A549 (cell line): Measurements from ENCODE around the gene FNDC1. TPM values are rescaled to one million over a fixed set of nuclear protein-coding genes. Genes with fewer than 3 reads are reported as not detected.

Experiments used
- ATAC-seq, 2 experiments: fragments of 200-7000 bp in 1 of 2; fragments of >200 bp in 1 of 2; cut with Nextera tagmentation in 1 of 2; cut with Tn5 transposase in 1 of 2; 3 replicates each; pipeline versions ENCODE4 v1.8.0 to v1.9.1; 2018 to 2020; ENCODE audit warnings: mild to moderate bottlenecking in 1 of 2, moderate library complexity in 1 of 2
- CTCF ChIA-PET: fragments of 300-600 bp; sonication (Branson Sonifier 250); formaldehyde crosslinking; extraction: SDS; loops from one replicate; lab custom pipeline; 2021; ENCODE audit warnings: antibody characterized with exemption, inconsistent platforms; lab: Yijun Ruan, JAX
- POLR2A ChIA-PET: fragments of 350-600 bp; formaldehyde crosslinking; extraction: SDS; loops from one replicate; lab custom pipeline; 2021; ENCODE audit warnings: antibody characterized with exemption, inconsistent platforms; lab: Yijun Ruan, JAX
- DNase-seq, 2 experiments: peaks; one replicate each; pipeline versions ENCODE4 v3.0.0 to v3.0.0-alpha.2; 2011 to 2016; ENCODE audit warnings: low read depth in 1 of 2, low spot score in 1 of 2
- FAIRE-seq: peaks from 2 replicates; lab custom pipeline; 2011; peaks lifted over from hg19 to GRCh38; lab: Jason Lieb, UNC
- H3K27ac ChIP-seq, 2 experiments: fragments of >200 bp; sonication (Bioruptor Twin); formaldehyde crosslinking; 3 replicates each; pipeline ENCODE4 v1.5.1; 2016 to 2017
- H3K4me1 ChIP-seq: fragments of >200 bp; sonication (Bioruptor Twin); formaldehyde crosslinking; 3 replicates; pipeline ENCODE4 v1.6.1; 2016
- H3K4me2 ChIP-seq: fragments of >200 bp; sonication (Bioruptor Twin); formaldehyde crosslinking; 3 replicates; pipeline ENCODE4 v1.6.1; 2016
- H3K4me3 ChIP-seq: fragments of >200 bp; sonication (Bioruptor Twin); formaldehyde crosslinking; 3 replicates; pipeline ENCODE4 v1.5.1; 2016
- H3K9me3 ChIP-seq: fragments of >200 bp; sonication (Bioruptor Twin); formaldehyde crosslinking; 3 replicates; pipeline ENCODE4 v1.6.1; 2016
- BHLHE40 ChIP-seq: IDR thresholded peaks from 2 replicates; pipeline ENCODE4 v1.6.1; 2012; ENCODE audit warnings: low read depth, low read length, inconsistent platforms
- CBX2 ChIP-seq: fragments of 200-600 bp; sonication (generic); IDR thresholded peaks from 2 replicates; pipeline ENCODE4 v1.6.1; 2016; ENCODE audit warnings: low read depth, mild to moderate bottlenecking, borderline replicate concordance
- CBX8 ChIP-seq: fragments of 200-600 bp; sonication (generic); IDR thresholded peaks from 2 replicates; pipeline ENCODE4 v1.6.1; 2016
- CHD4 ChIP-seq: fragments of 200-600 bp; sonication (generic); IDR thresholded peaks from 2 replicates; pipeline ENCODE4 v1.6.1; 2016; ENCODE audit warnings: antibody characterized with exemption, mild to moderate bottlenecking, borderline replicate concordance
- EHF ChIP-seq: fragments of 250-450 bp; sonication (Bioruptor Pico); IDR thresholded peaks from 2 replicates; pipeline ENCODE4 v1.5.0; 2020; ENCODE audit warnings: mild to moderate bottlenecking
- EHMT2 ChIP-seq: fragments of 200-600 bp; sonication (generic); IDR thresholded peaks from 2 replicates; pipeline ENCODE4 v1.6.1; 2016; ENCODE audit warnings: antibody characterized with exemption, low read depth, mild to moderate bottlenecking, moderate library complexity
- ESRRA ChIP-seq: fragments of 150-350 bp; IDR thresholded peaks from 2 replicates; pipeline ENCODE4 v1.6.1; 2014; ENCODE audit warnings: mild to moderate bottlenecking, low read length, borderline replicate concordance
- FOSL2 ChIP-seq, 2 experiments: fragments of 450-650 bp in 1 of 2; fragments of >200 bp in 1 of 2; sonication (Bioruptor Twin) in 1 of 2; formaldehyde crosslinking; IDR thresholded peaks; 2 replicates each; pipeline versions ENCODE4 v1.5.0 to v1.6.1; 2016 to 2020; ENCODE audit warnings: mild to moderate bottlenecking in 1 of 2, moderate library complexity in 1 of 2
- JUN ChIP-seq, 2 experiments: fragments of >200 bp; sonication (Bioruptor Twin); formaldehyde crosslinking; IDR thresholded peaks; 2 replicates in 1 of 2; 3 replicates in 1 of 2; pipeline ENCODE4 v1.6.1; 2016 to 2017
- JUNB ChIP-seq: fragments of >200 bp; sonication (Bioruptor Twin); formaldehyde crosslinking; IDR thresholded peaks from 2 replicates; pipeline ENCODE4 v1.6.1; 2016
- KDM5A ChIP-seq: fragments of 200-600 bp; sonication (generic); IDR thresholded peaks from 2 replicates; pipeline ENCODE4 v1.6.1; 2016; ENCODE audit warnings: antibody characterized with exemption, mild to moderate bottlenecking
- MYC ChIP-seq: IDR thresholded peaks from 2 replicates; pipeline ENCODE4 v1.6.1; 2012; ENCODE audit warnings: mild to moderate bottlenecking, inconsistent platforms, low read length, improper control_type of control experiment, borderline replicate concordance
- NFE2L2 ChIP-seq: fragments of 150-350 bp; conservative IDR thresholded peaks from 2 replicates; pipeline ENCODE4 v1.6.1; 2014; ENCODE audit warnings: low read length
- NR3C1 ChIP-seq: fragments of >200 bp; sonication (Bioruptor Twin); formaldehyde crosslinking; IDR thresholded peaks from 3 replicates; pipeline ENCODE4 v1.6.1; 2017
- POLR2A ChIP-seq: IDR thresholded peaks from 2 replicates; pipeline ENCODE4 v1.6.1; 2012; ENCODE audit warnings: mild to moderate bottlenecking, low read length
- RFX5 ChIP-seq: fragments of 450-650 bp; IDR thresholded peaks from 2 replicates; pipeline ENCODE4 v1.7.1; 2014; ENCODE audit warnings: antibody characterized with exemption, mild to moderate bottlenecking, moderate library complexity
- SMC3 ChIP-seq: fragments of >200 bp; sonication (Bioruptor Twin); formaldehyde crosslinking; IDR thresholded peaks from 3 replicates; pipeline ENCODE4 v1.6.1; 2018; ENCODE audit warnings: inconsistent platforms
- SREBF2 ChIP-seq: fragments of 450-650 bp; IDR thresholded peaks from 2 replicates; pipeline ENCODE4 v1.6.1; 2014; ENCODE audit warnings: mild to moderate bottlenecking, moderate library complexity
- TFCP2L1 ChIP-seq: fragments of 250-450 bp; sonication (Bioruptor Pico); IDR thresholded peaks from 2 replicates; pipeline ENCODE4 v1.5.0; 2021; ENCODE audit warnings: mild to moderate bottlenecking
- ZNF302 ChIP-seq: fragments of 250-450 bp; sonication (Bioruptor Pico); IDR thresholded peaks from 2 replicates; pipeline ENCODE4 v1.9.0; 2021; ENCODE audit warnings: inconsistent platforms, mild to moderate bottlenecking, moderate library complexity
- ZSCAN20 ChIP-seq: fragments of 250-450 bp; sonication (Bioruptor Pico); IDR thresholded peaks from 2 replicates; pipeline ENCODE4 v1.8.0; 2022; ENCODE audit warnings: mild to moderate bottlenecking, moderate library complexity
- WGBS: methylation state at CpG from one replicate; pipeline ENCODE4 v1.1.6; 2017; ENCODE audit errors: missing lambda C conversion rate; 5-methylcytosine and 5-hydroxymethylcytosine counted together
- polyA plus RNA-seq, 4 experiments: library from polyadenylated mRNA; depleted of rRNA in 3 of 4; stranded (reverse); fragments of >200 nt; fragmentation: RNase III in 1 of 4; extraction: RNeasy Plus Mini Kit Qiagen cat#74134 plus additional on column Dnase treatment in 1 of 4; gene quantifications; 2 replicates in 3 of 4; 3 replicates in 1 of 4; pipeline ENCODE4 v1.2.3, GENCODE V29; 2011 to 2017
- TF ChIP-seq, protein P1 (sequence below): IDR thresholded peaks from 2 replicates; pipeline ENCODE4 v1.6.1; 2012
- TF ChIP-seq, protein P2 (sequence below): fragments of 250-450 bp; sonication (Bioruptor Pico); IDR thresholded peaks from 2 replicates; pipeline ENCODE4 v1.5.0; 2020; ENCODE audit warnings: low read depth, mild to moderate bottlenecking, moderate library complexity
- TF ChIP-seq, protein P3 (sequence below): fragments of >200 bp; sonication (Bioruptor Twin); formaldehyde crosslinking; IDR thresholded peaks from 3 replicates; pipeline ENCODE4 v1.5.1; 2016
- TF ChIP-seq, protein P4 (sequence below): fragments of 250-450 bp; sonication (Bioruptor Pico); IDR thresholded peaks from 2 replicates; pipeline ENCODE4 v1.5.0; 2021; ENCODE audit warnings: mild to moderate bottlenecking, moderate library complexity, borderline replicate concordance
- TF ChIP-seq, protein P5 (sequence below): fragments of 450-650 bp; IDR thresholded peaks from 2 replicates; pipeline ENCODE4 v1.6.1; 2014; ENCODE audit warnings: antibody characterized with exemption
- TF ChIP-seq, protein P6 (sequence below): IDR thresholded peaks from 2 replicates; pipeline ENCODE4 v1.6.1; 2012; ENCODE audit warnings: low read depth, borderline replicate concordance

The FNDC1 gene
- polyA plus RNA-seq, 2 of the 4 experiments (the other 2 are of a cell fraction) = 0.01 TPM; not detected in 1

DNA sequence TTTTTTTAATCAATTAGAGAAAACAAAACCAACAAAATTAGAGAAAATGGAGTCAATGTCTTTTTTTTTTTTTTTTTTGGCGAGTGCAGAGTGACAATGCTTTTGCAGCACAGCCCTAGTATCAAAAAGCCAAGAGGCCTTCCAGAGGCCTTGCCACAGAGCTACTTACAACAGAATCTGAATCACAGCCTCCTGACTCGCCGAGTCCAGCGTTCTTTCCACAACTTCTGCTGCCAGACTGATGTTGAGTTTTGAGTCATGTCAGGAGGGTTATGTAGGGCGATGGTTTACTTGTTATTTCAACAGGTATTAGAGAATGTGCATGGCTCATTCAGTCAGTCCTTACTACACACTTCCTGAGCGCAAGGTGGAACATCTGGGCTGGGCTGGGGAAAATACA lies 88.6 kb downstream of the FNDC1 start:
- Histone ChIP-seq H3K27ac (no peak overlapping the region), H3K4me2 (no peak overlapping the region), H3K4me1 (no peaks in the 10 kb centered on the region), H3K4me3 (no peak overlapping the region), H3K9me3 (no peaks in the 10 kb centered on the region)
- 4% methylated on average over 6 of the region's 6 CpGs for WGBS
- FAIRE-seq (no peak), DNase-seq (no peak), ATAC-seq (no peak)
- ChIA-PET POLR2A (interaction anchor here (0.7 kb wide), 1 partner anchor 258 kb away, joined by 4 read pairs; the partner anchor contains the start of gene RSPH3), CTCF (no interaction called here)
- TF ChIP-seq SREBF2 (no peak), JUNB (no peak), NR3C1 (no peak), EHMT2 (no peak), TFCP2L1 (CRISPR knock-in tag) (no peak), KDM5A (no peak), CBX8 (no peak), POLR2A (no peak)

DNA sequence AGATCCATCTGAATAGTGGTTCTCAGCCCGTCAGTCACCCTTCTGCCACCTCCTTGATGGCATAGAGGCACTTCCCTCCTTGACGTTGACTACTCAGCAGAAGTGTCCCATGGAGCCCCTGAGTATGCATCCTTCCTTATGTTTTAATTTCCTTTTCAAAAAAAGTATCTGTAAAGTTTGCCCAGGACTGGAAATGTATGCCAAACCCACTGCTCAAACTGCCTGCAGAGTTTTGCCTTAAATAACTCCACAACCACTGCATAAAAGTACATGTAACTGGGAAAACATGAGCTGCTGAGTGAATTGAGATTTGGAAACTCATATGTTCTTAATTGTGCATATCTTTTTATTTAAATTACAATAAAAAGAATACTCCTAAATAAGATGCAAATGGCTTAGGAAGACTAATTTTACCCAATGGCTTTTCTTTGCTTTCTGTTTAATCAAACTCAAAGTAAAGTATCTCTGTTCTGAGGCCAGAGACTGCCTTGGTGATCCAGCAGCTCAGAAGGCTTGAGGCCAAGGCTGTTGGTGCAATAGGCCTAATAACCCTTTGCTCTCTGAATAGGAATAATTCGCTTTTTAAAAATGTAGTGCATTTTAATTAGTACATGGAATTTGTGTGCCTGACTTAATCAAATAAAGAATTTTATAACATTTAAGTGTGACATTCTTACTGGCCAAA lies 90.4 kb downstream of the FNDC1 start:
- DNase-seq (no peak), ATAC-seq (no peak), FAIRE-seq (no peak)
- Histone ChIP-seq H3K9me3 (no peaks in the 10 kb centered on the region), H3K4me2 (no peak overlapping the region), H3K27ac (no peak overlapping the region), H3K4me3 (no peak overlapping the region), H3K4me1 (no peaks in the 10 kb centered on the region)
- POLR2A ChIA-PET = no interaction called here
- TF ChIP-seq MYC (no peak), RFX5 (no peak), ESRRA (no peak), ZNF302 (CRISPR knock-in tag) (no peak), NR3C1 (no peak), JUN (IDR thresholded peaks at IDR 0.05) (no peak), CHD4 (no peak), ZSCAN20 (no peak), CBX2 (no peak), EHF (CRISPR knock-in tag) (no peak)
- TF ChIP-seq, protein P1, sequence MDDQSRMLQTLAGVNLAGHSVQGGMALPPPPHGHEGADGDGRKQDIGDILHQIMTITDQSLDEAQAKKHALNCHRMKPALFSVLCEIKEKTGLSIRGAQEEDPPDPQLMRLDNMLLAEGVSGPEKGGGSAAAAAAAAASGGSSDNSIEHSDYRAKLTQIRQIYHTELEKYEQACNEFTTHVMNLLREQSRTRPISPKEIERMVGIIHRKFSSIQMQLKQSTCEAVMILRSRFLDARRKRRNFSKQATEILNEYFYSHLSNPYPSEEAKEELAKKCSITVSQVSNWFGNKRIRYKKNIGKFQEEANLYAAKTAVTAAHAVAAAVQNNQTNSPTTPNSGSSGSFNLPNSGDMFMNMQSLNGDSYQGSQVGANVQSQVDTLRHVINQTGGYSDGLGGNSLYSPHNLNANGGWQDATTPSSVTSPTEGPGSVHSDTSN = no peak
- TF ChIP-seq, protein P2, sequence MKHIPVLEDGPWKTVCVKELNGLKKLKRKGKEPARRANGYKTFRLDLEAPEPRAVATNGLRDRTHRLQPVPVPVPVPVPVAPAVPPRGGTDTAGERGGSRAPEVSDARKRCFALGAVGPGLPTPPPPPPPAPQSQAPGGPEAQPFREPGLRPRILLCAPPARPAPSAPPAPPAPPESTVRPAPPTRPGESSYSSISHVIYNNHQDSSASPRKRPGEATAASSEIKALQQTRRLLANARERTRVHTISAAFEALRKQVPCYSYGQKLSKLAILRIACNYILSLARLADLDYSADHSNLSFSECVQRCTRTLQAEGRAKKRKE (CRISPR knock-in tag) = no peak
- CTCF ChIA-PET = interaction anchor here (0.6 to 1.6 kb wide), 2 partner anchors 8 to 184 kb away, joined by 3 read pairs; no protein-coding TSS in a partner anchor
- 6% methylated on average over 3 of the region's 3 CpGs for WGBS

DNA sequence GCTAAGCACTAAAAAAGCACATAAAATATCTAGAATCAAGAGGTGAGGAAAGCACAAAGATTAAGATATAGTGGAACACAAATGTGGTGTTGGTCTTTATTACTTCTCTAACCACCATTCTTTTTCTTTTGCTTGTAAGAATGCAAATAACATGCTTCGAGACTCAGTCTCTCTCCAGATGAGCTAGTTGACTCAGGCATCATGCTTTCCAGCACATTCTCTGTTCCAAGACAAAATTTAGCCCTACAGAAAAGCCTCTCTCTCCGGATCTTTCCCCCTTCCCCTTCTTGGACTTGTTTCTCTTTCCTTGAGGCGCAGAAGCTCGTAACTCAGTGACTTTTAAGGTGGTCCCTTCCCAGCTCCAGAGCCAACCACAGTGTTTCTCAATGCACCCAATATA lies 91.0 kb downstream of the FNDC1 start:
- Histone ChIP-seq H3K9me3 (no peaks in the 10 kb centered on the region), H3K4me2 (no peak overlapping the region), H3K4me3 (no peak overlapping the region), H3K27ac (no peak overlapping the region), H3K4me1 (no peaks in the 10 kb centered on the region)
- DNase-seq (no peak), ATAC-seq (no peak), FAIRE-seq (no peak)
- ChIA-PET POLR2A (no interaction called here), CTCF (interaction anchor here (0.6 to 1.6 kb wide), 2 partner anchors 8 to 184 kb away, joined by 3 read pairs; no protein-coding TSS in a partner anchor)
- WGBS = 13% methylated on average over 4 of the region's 4 CpGs
- TF ChIP-seq BHLHE40 (no peak), EHF (CRISPR knock-in tag) (no peak), FOSL2 (IDR thresholded peaks at IDR 0.05) (no peak), FOSL2 (CRISPR knock-in tag; IDR thresholded peaks at IDR 0.05) (no peak), JUN (IDR thresholded peaks at IDR 0.05) (no peak), CBX2 (no peak), SMC3 (no peak), NFE2L2 (no peak), ZNF302 (CRISPR knock-in tag) (no peak)
- TF ChIP-seq, protein P3, sequence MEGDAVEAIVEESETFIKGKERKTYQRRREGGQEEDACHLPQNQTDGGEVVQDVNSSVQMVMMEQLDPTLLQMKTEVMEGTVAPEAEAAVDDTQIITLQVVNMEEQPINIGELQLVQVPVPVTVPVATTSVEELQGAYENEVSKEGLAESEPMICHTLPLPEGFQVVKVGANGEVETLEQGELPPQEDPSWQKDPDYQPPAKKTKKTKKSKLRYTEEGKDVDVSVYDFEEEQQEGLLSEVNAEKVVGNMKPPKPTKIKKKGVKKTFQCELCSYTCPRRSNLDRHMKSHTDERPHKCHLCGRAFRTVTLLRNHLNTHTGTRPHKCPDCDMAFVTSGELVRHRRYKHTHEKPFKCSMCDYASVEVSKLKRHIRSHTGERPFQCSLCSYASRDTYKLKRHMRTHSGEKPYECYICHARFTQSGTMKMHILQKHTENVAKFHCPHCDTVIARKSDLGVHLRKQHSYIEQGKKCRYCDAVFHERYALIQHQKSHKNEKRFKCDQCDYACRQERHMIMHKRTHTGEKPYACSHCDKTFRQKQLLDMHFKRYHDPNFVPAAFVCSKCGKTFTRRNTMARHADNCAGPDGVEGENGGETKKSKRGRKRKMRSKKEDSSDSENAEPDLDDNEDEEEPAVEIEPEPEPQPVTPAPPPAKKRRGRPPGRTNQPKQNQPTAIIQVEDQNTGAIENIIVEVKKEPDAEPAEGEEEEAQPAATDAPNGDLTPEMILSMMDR = no peak
- TF ChIP-seq, protein P4, sequence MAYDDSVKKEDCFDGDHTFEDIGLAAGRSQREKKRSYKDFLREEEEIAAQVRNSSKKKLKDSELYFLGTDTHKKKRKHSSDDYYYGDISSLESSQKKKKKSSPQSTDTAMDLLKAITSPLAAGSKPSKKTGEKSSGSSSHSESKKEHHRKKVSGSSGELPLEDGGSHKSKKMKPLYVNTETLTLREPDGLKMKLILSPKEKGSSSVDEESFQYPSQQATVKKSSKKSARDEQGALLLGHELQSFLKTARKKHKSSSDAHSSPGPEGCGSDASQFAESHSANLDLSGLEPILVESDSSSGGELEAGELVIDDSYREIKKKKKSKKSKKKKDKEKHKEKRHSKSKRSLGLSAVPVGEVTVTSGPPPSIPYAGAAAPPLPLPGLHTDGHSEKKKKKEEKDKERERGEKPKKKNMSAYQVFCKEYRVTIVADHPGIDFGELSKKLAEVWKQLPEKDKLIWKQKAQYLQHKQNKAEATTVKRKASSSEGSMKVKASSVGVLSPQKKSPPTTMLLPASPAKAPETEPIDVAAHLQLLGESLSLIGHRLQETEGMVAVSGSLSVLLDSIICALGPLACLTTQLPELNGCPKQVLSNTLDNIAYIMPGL (CRISPR knock-in tag) = no peak
- TF ChIP-seq, protein P5, sequence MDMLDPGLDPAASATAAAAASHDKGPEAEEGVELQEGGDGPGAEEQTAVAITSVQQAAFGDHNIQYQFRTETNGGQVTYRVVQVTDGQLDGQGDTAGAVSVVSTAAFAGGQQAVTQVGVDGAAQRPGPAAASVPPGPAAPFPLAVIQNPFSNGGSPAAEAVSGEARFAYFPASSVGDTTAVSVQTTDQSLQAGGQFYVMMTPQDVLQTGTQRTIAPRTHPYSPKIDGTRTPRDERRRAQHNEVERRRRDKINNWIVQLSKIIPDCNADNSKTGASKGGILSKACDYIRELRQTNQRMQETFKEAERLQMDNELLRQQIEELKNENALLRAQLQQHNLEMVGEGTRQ = no peak
- TF ChIP-seq, protein P6, sequence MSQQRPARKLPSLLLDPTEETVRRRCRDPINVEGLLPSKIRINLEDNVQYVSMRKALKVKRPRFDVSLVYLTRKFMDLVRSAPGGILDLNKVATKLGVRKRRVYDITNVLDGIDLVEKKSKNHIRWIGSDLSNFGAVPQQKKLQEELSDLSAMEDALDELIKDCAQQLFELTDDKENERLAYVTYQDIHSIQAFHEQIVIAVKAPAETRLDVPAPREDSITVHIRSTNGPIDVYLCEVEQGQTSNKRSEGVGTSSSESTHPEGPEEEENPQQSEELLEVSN = no peak
